Measurements from ENCODE around the gene TTLL11.

GRCh38 chr9:121990600-121991306, 102.4 kb downstream of the TTLL11 start:
- no peak for TF ChIP-seq POLR2A (IDR thresholded peaks at IDR 0.05)
- no peak for TF ChIP-seq CTCF (IDR thresholded peaks at IDR 0.05)

All from gastroesophageal sphincter (tissue), 3 donors.